HEK293 (cell line): ENCODE results near the gene METTL8.

Experiments used
- CTCF ChIA-PET: fragments of 350-600 bp; formaldehyde crosslinking; extraction: SDS; loops from one replicate; lab custom pipeline; 2021; ENCODE audit warnings: antibody characterized with exemption; lab: Yijun Ruan, JAX
- POLR2A ChIA-PET: fragments of 300-600 bp; formaldehyde crosslinking; extraction: SDS; loops from one replicate; lab custom pipeline; 2020; ENCODE audit warnings: antibody characterized with exemption, inconsistent platforms; lab: Yijun Ruan, JAX
- H3K27ac ChIP-seq: fragments of 200-500 bp; sonication (Bioruptor generic); 2 replicates; pipeline ENCODE4 v1.5.1; 2014; ENCODE audit warnings: low read depth, low read length, control low read depth, inconsistent platforms; ENCODE audit errors: extremely low read depth
- H3K36me3 ChIP-seq, 2 experiments: fragments of 200-500 bp in 1 of 2; sonication (Bioruptor generic) in 1 of 2; 1 replicate in 1 of 2; 2 replicates in 1 of 2; pipeline ENCODE4 v1.5.1; 2014 to 2017; ENCODE audit warnings: inconsistent platforms in 2 of 2, low read length in 2 of 2; ENCODE audit not compliant: control insufficient read depth in 2 of 2, insufficient read depth in 1 of 2
- H3K4me1 ChIP-seq: fragments of 200-500 bp; sonication (Bioruptor generic); 2 replicates; pipeline ENCODE4 v1.5.1; 2014; ENCODE audit warnings: mild to moderate bottlenecking, low read length, inconsistent platforms; ENCODE audit not compliant: control insufficient read depth, insufficient read depth
- H3K4me3 ChIP-seq: 2 replicates; pipeline ENCODE4 v1.5.1; 2011; ENCODE audit warnings: low read depth, mild to moderate bottlenecking, control low read depth, low read length, moderate library complexity
- H3K9me3 ChIP-seq: fragments of 200-500 bp; sonication (Bioruptor generic); 2 replicates; pipeline ENCODE4 v1.5.1; 2014; ENCODE audit warnings: low read depth, low read length, inconsistent platforms; ENCODE audit not compliant: control insufficient read depth, insufficient read depth
- INSM2 ChIP-seq: fragments of 450-650 bp; formaldehyde crosslinking; IDR thresholded peaks from 2 replicates; pipeline ENCODE4 v1.5.1; 2016; ENCODE audit warnings: missing biosample characterization, missing genetic modification characterization
- MZF1 ChIP-seq: fragments of 450-650 bp; formaldehyde crosslinking; IDR thresholded peaks from 2 replicates; pipeline ENCODE4 v1.5.1; 2017; ENCODE audit warnings: missing biosample characterization, missing genetic modification characterization, borderline replicate concordance
- OSR2 ChIP-seq: fragments of 450-650 bp; formaldehyde crosslinking; IDR thresholded peaks from 2 replicates; pipeline ENCODE4 v1.5.1; 2016; ENCODE audit warnings: missing biosample characterization, missing genetic modification characterization
- PATZ1 ChIP-seq: fragments of 450-650 bp; formaldehyde crosslinking; IDR thresholded peaks from 2 replicates; pipeline ENCODE4 v1.5.1; 2016; ENCODE audit warnings: missing biosample characterization, missing genetic modification characterization
- PBX3 ChIP-seq: sonication (generic); formaldehyde crosslinking; IDR thresholded peaks from 2 replicates; pipeline ENCODE4 v1.8.1; 2022; ENCODE audit warnings: mild to moderate bottlenecking, moderate library complexity, missing genetic modification reagents
- PRDM10 ChIP-seq: fragments of 450-650 bp; formaldehyde crosslinking; IDR thresholded peaks from 2 replicates; pipeline ENCODE4 v1.5.1; 2016; ENCODE audit warnings: missing biosample characterization, missing genetic modification characterization
- PRDM6 ChIP-seq: fragments of 450-650 bp; formaldehyde crosslinking; IDR thresholded peaks from 2 replicates; pipeline ENCODE4 v1.5.1; 2017; ENCODE audit warnings: missing biosample characterization, missing genetic modification characterization
- TSHZ1 ChIP-seq: fragments of 450-650 bp; formaldehyde crosslinking; IDR thresholded peaks from 2 replicates; pipeline ENCODE4 v1.5.1; 2016; ENCODE audit warnings: missing biosample characterization, missing genetic modification characterization, borderline replicate concordance
- ZNF155 ChIP-seq: fragments of 450-650 bp; formaldehyde crosslinking; IDR thresholded peaks from 2 replicates; pipeline ENCODE4 v1.5.1; 2016; ENCODE audit warnings: missing biosample characterization, missing genetic modification characterization
- ZNF266 ChIP-seq: fragments of 450-650 bp; formaldehyde crosslinking; IDR thresholded peaks from 2 replicates; pipeline ENCODE4 v1.5.1; 2016; ENCODE audit warnings: missing biosample characterization, missing genetic modification characterization, low read depth
- ZNF292 ChIP-seq: fragments of 450-650 bp; formaldehyde crosslinking; IDR thresholded peaks from 2 replicates; pipeline ENCODE4 v1.5.1; 2016; ENCODE audit warnings: low read depth, missing biosample characterization, missing genetic modification characterization, borderline replicate concordance
- ZNF394 ChIP-seq: fragments of 450-650 bp; formaldehyde crosslinking; IDR thresholded peaks from 2 replicates; pipeline ENCODE4 v1.5.1; 2016; ENCODE audit warnings: missing biosample characterization, missing genetic modification characterization, mild to moderate bottlenecking, moderate library complexity, borderline replicate concordance
- ZNF707 ChIP-seq: fragments of 450-650 bp; formaldehyde crosslinking; IDR thresholded peaks from 2 replicates; pipeline ENCODE4 v1.5.1; 2016; ENCODE audit warnings: missing biosample characterization, missing genetic modification characterization
- ZNF843 ChIP-seq: fragments of 450-650 bp; formaldehyde crosslinking; IDR thresholded peaks from 2 replicates; pipeline ENCODE4 v1.5.1; 2016; ENCODE audit warnings: missing biosample characterization, missing genetic modification characterization

METTL8 gene

GRCh38 chr2:171393487-171393886 lies 40.3 kb downstream of the METTL8 start (continued):
- no peak for TF ChIP-seq TSHZ1
- TF ChIP-seq ZNF155 (tag by site-specific recombination): no peak
- TF ChIP-seq PBX3: no peak
- TF ChIP-seq MZF1 (tag by site-specific recombination): no peak

- POLR2A ChIA-PET: no interaction called here
Measured at GRCh38 chr2:171391532-171391931, 42.3 kb downstream of the METTL8 start.

GRCh38 chr2:171390941-171391516 lies 42.8 kb downstream of the METTL8 start:
- Histone ChIP-seq H3K27ac (peak overlapping the region; percentile 19; the same call in 1 of the 2 replicates), H3K9me3 (no peaks in the 10 kb centered on the region), H3K4me3 (no peak overlapping the region), H3K36me3 (no peaks in the 10 kb centered on the region), H3K4me1 (peaks cover 10% of the 10 kb centered on the region; the same call in 1 of the 2 replicates)
- CTCF ChIA-PET: no interaction called here
- POLR2A ChIA-PET: no interaction called here
- TF ChIP-seq ZNF292 (tag by site-specific recombination) (no peak), PRDM6 (tag by site-specific recombination) (peak; percentile 84), PRDM10 (tag by site-specific recombination) (peak; percentile 56; the same call in 1 of the 2 replicates), INSM2 (0 out of 2 replicates have a peak, but pooled peaks have one; percentile 42), ZNF266 (tag by site-specific recombination) (no peak), ZNF394 (tag by site-specific recombination) (no peak), ZNF843 (tag by site-specific recombination) (0 out of 2 replicates have a peak, but pooled peaks have one; percentile 11), ZNF707 (tag by site-specific recombination) (no peak), OSR2 (tag by site-specific recombination) (peak; percentile 43; the same call in 1 of the 2 replicates)

More at GRCh38 chr2:171391532-171391931, 42.3 kb downstream of the METTL8 start:
- CTCF ChIA-PET: no interaction called here
- no peaks in the 10 kb centered on the region for H3K9me3 ChIP-seq
- H3K4me1 ChIP-seq: peaks cover 10% of the 10 kb centered on the region; the same call in 1 of the 2 replicates
- peak overlapping the region; percentile 19; the same call in 1 of the 2 replicates for H3K27ac ChIP-seq
- H3K36me3 ChIP-seq: no peaks in the 10 kb centered on the region
- TF ChIP-seq PATZ1 (tag by site-specific recombination): no peak
- TF ChIP-seq, all 188 proteins: peak for 0
- H3K4me3 ChIP-seq: no peak overlapping the region
